Testis (tissue), 2 donors: Measurements from ENCODE around the gene EPB41L2.

Experiments
- POLR2A ChIP-seq: fragments of 450-650 bp; IDR thresholded peaks from one replicate; pipeline ENCODE4 v1.6.1; 2017; ENCODE audit warnings: antibody characterized with exemption, mild to moderate bottlenecking, moderate library complexity
- TF ChIP-seq, protein P1 (sequence below), 3 experiments: fragments of 450-650 bp in 2 of 3; fragments of 200-600 bp in 1 of 3; sonication (generic) in 1 of 3; IDR thresholded peaks; one replicate each; pipeline ENCODE4 v1.5.1; 2016 to 2019; ENCODE audit warnings: antibody characterized with exemption in 3 of 3, mild to moderate bottlenecking in 2 of 3, moderate library complexity in 1 of 3

- TF ChIP-seq POLR2A: no peak
- TF ChIP-seq, protein P1, sequence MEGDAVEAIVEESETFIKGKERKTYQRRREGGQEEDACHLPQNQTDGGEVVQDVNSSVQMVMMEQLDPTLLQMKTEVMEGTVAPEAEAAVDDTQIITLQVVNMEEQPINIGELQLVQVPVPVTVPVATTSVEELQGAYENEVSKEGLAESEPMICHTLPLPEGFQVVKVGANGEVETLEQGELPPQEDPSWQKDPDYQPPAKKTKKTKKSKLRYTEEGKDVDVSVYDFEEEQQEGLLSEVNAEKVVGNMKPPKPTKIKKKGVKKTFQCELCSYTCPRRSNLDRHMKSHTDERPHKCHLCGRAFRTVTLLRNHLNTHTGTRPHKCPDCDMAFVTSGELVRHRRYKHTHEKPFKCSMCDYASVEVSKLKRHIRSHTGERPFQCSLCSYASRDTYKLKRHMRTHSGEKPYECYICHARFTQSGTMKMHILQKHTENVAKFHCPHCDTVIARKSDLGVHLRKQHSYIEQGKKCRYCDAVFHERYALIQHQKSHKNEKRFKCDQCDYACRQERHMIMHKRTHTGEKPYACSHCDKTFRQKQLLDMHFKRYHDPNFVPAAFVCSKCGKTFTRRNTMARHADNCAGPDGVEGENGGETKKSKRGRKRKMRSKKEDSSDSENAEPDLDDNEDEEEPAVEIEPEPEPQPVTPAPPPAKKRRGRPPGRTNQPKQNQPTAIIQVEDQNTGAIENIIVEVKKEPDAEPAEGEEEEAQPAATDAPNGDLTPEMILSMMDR (IDR thresholded peaks at IDR 0.05): no peak
Observed at GRCh38 chr6:131001945-131002660, 60.9 kb downstream of the EPB41L2 start.
